Measurements from ENCODE around the gene KCNH1. TPM values are rescaled to one million over a fixed set of nuclear protein-coding genes. Genes with fewer than 3 reads are reported as not detected.

Gene KCNH1
- total and polyA plus RNA-seq, 2 experiments from 2014 or later, result 0.03 to 0.17 TPM

GRCh38 chr1:210771131-210771530 lies 362.8 kb downstream of the KCNH1 start:
- Histone ChIP-seq H3K4me2 (no peak overlapping the region), H3K4me3 (no peak overlapping the region), H3K79me2 (no peaks in the 10 kb centered on the region), H3K27me3 (no peaks in the 10 kb centered on the region), H2AFZ (no peak overlapping the region), H4K20me1 (ENCODE audit: insufficient read depth, poor library complexity, severe bottlenecking) (no peaks in the 10 kb centered on the region), H3K27ac (no peak overlapping the region), H3K9me2 (replicated peaks; ENCODE audit: insufficient read depth) (no peaks in the 10 kb centered on the region), H3K36me3 (replicated peaks; ENCODE audit: insufficient read depth, low read depth) (no peaks in the 10 kb centered on the region), H3K4me1 (ENCODE audit: insufficient read depth) (no peaks in the 10 kb centered on the region), H3K9me3 (ENCODE audit: low read depth) (no peaks in the 10 kb centered on the region)
- 93% methylated on average over 5 of the region's 5 CpGs for WGBS (ENCODE audit: low lambda C conversion rate, missing lambda C conversion rate)
- TF ChIP-seq, protein P1, sequence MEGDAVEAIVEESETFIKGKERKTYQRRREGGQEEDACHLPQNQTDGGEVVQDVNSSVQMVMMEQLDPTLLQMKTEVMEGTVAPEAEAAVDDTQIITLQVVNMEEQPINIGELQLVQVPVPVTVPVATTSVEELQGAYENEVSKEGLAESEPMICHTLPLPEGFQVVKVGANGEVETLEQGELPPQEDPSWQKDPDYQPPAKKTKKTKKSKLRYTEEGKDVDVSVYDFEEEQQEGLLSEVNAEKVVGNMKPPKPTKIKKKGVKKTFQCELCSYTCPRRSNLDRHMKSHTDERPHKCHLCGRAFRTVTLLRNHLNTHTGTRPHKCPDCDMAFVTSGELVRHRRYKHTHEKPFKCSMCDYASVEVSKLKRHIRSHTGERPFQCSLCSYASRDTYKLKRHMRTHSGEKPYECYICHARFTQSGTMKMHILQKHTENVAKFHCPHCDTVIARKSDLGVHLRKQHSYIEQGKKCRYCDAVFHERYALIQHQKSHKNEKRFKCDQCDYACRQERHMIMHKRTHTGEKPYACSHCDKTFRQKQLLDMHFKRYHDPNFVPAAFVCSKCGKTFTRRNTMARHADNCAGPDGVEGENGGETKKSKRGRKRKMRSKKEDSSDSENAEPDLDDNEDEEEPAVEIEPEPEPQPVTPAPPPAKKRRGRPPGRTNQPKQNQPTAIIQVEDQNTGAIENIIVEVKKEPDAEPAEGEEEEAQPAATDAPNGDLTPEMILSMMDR (IDR thresholded peaks at IDR 0.05; ENCODE audit: poor library complexity), result no peak
- TF ChIP-seq EZH2 (IDR thresholded peaks at IDR 0.05; ENCODE audit: borderline replicate concordance) (no peak), EZH2phosphoT487 (IDR thresholded peaks at IDR 0.05; ENCODE audit: low read depth, severe bottlenecking, unreplicated experiment) (no peak)
- no peak for DNase-seq (ENCODE audit: low spot score)

- no peak for DNase-seq (ENCODE audit: low spot score)
- no peak overlapping the region for H3K4me2 ChIP-seq
- 93% methylated on average over 9 of the region's 9 CpGs for WGBS (ENCODE audit: low lambda C conversion rate, missing lambda C conversion rate)
- H3K27me3 ChIP-seq, result no peaks in the 10 kb centered on the region
- no peak overlapping the region for H2AFZ ChIP-seq
- H3K9me3 ChIP-seq (ENCODE audit: low read depth), result no peaks in the 10 kb centered on the region
- no peaks in the 10 kb centered on the region for H4K20me1 ChIP-seq (ENCODE audit: insufficient read depth, poor library complexity, severe bottlenecking)
- H3K79me2 ChIP-seq, result no peaks in the 10 kb centered on the region
- H3K36me3 ChIP-seq (replicated peaks; ENCODE audit: insufficient read depth, low read depth), result no peaks in the 10 kb centered on the region
- no peaks in the 10 kb centered on the region for H3K4me1 ChIP-seq (ENCODE audit: insufficient read depth)
- no peak for TF ChIP-seq EZH2 (IDR thresholded peaks at IDR 0.05; ENCODE audit: borderline replicate concordance)
- TF ChIP-seq, protein P1 (IDR thresholded peaks at IDR 0.05; ENCODE audit: poor library complexity), result no peak
- no peak for TF ChIP-seq EZH2phosphoT487 (IDR thresholded peaks at IDR 0.05; ENCODE audit: low read depth, severe bottlenecking, unreplicated experiment)
- no peak overlapping the region for H3K4me3 ChIP-seq
- H3K27ac ChIP-seq, result no peak overlapping the region
- no peaks in the 10 kb centered on the region for H3K9me2 ChIP-seq (replicated peaks; ENCODE audit: insufficient read depth)
Measured at GRCh38 chr1:210770396-210770984, 363.5 kb downstream of the KCNH1 start.

- 60% methylated on average over 4 of the region's 4 CpGs for WGBS (ENCODE audit: low lambda C conversion rate, missing lambda C conversion rate)
- no peaks in the 10 kb centered on the region for H3K9me2 ChIP-seq (replicated peaks; ENCODE audit: insufficient read depth)
- H3K9me3 ChIP-seq (ENCODE audit: low read depth), result no peaks in the 10 kb centered on the region
- no peaks in the 10 kb centered on the region for H3K36me3 ChIP-seq (replicated peaks; ENCODE audit: insufficient read depth, low read depth)
- H3K27ac ChIP-seq, result no peak overlapping the region
- H3K4me3 ChIP-seq, result no peak overlapping the region
- no peak overlapping the region for H3K4me2 ChIP-seq
- no peak for TF ChIP-seq EZH2phosphoT487 (IDR thresholded peaks at IDR 0.05; ENCODE audit: low read depth, severe bottlenecking, unreplicated experiment)
- no peak for TF ChIP-seq EZH2 (IDR thresholded peaks at IDR 0.05; ENCODE audit: borderline replicate concordance)
- TF ChIP-seq, protein P1 (IDR thresholded peaks at IDR 0.05; ENCODE audit: poor library complexity), result no peak
- H3K27me3 ChIP-seq, result no peaks in the 10 kb centered on the region
- no peaks in the 10 kb centered on the region for H4K20me1 ChIP-seq (ENCODE audit: insufficient read depth, poor library complexity, severe bottlenecking)
- no peaks in the 10 kb centered on the region for H3K79me2 ChIP-seq
- H2AFZ ChIP-seq, result no peak overlapping the region
- no peak for DNase-seq (ENCODE audit: low spot score)
- H3K4me1 ChIP-seq (ENCODE audit: insufficient read depth), result no peaks in the 10 kb centered on the region
Measured at GRCh38 chr1:210769473-210769872, 364.5 kb downstream of the KCNH1 start.
